AG09319 (cell line): ENCODE measurements around the gene TANC2.

Experiments used
- DNase-seq: peaks from one replicate; pipeline ENCODE4 v3.0.0-alpha.2; 2010; ENCODE audit warnings: low read depth; ENCODE audit errors: extremely low read depth
- CTCF ChIP-seq: IDR thresholded peaks from 2 replicates; pipeline ENCODE4 v1.5.1; 2011; ENCODE audit warnings: low read depth, mild to moderate bottlenecking, inconsistent platforms, low read length, moderate library complexity

Gene TANC2

DNA sequence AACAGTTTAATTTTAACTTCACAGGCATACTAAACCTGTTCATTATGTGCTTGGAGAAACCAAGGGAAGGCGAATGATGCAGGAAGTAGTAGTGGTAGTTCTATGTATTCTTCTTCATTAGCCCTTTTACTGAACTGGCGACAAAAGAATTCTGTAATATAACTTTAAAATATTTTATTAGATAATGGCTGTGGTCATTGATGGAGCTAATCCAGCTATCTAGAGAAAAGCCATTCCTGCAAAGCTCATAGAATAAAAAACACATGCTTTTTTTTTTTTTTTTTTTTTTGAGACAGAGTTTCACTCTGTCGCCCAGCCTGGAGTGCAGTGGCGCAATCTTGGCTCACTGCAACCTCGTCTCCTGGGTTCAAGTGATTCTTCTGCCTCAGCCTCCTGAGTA, 23.5 kb downstream of the TANC2 start:
- TF ChIP-seq CTCF, result no peak
- DNase-seq, result no peak

DNA sequence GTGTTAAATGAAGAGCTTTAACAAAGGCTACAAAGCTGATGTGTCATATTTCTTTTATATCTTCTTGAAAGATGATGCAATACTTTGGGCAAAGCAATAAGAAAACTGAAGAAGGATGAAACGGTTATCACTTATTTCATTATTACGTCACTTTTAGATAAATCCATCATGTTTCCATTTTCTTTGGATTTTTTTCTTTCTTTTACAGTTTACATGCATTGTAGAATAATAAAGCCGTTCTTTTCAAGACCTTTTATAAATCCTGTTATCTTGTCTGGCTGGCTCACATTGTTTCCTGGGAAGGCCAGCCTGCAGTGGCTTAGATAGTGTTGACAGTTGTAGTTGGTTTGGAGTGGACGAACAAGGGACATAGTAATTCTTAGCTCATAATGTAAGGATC, 28.9 kb downstream of the TANC2 start:
- no peak for DNase-seq
- no peak for TF ChIP-seq CTCF

- no peak for DNase-seq
- peak; percentile 45 for TF ChIP-seq CTCF
Observed at GRCh38 chr17:62995377-62995885, 29.4 kb downstream of the TANC2 start.

DNA sequence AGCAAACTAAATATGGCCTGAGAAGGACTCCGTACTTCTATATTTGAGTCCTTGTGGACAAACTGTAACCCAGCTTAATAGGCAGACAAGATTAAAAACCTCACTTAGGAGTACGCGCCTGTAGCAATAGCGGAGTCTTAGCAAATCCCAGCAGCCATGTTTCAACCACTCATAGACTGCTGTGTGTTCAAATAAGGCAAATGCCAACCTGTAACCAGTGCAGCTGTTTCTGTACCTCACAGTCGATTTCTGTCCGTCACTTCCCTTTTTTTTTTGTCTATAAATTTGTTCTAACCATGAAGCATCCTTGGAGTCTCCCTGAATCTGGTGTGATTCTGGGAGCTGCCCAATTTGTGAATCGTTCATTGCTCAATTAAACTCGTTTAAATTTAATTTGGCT, 30.2 kb downstream of the TANC2 start:
- no peak for TF ChIP-seq CTCF
- DNase-seq, result no peak

DNA sequence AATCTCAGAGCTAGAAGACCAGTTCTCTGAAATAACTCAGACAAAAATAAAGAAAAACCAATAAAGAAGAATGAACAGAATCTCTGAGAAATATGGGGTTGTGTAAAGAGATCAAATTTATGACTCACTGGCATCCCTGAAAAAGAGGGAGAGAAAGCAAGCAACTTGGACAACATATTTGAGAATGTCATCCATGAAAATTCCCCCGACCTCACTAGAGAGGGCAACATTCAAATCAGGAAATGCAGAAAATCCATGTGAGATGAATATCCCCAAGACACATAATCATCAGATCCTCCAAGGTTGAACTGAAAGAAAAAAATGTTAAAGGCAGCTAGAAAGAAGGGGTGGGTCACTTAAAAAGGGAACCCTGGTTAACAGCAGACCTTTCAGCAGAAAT, 32.1 kb downstream of the TANC2 start:
- TF ChIP-seq CTCF, result no peak
- DNase-seq, result no peak

DNA sequence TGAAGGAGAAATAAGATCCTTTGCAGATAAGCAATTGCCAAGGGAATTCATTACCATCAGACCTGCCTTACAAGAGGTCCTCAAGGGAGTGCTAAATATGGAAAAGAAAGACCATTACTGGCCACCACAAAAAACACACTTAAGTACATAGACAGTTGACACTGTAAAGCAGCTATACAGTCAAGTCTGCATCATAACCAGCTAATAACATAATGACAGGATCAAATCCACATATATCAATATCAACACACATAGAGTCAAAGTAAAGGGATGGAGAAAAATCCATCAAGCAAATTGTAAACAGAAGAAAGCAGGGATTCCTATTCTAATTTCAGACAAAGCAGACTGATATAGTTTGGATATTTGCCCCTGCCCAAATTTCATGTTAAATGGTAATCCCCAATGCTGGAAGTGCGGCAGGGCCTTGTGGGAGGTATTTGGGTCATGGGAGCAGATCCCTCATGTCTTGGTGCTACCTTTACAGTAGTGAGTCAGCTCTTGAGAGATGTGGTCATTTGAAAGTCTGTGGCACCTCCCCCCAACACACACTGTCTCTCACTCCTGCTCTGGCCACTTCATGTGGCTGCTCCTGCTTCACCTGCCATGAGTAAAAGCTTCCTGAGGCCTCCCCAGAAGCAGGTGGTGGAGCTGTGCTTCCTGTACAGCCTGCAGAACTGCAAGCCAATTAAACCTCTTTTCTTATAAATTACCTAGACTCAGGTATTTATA, 32.8 kb downstream of the TANC2 start:
- no peak for DNase-seq
- no peak for TF ChIP-seq CTCF

DNA sequence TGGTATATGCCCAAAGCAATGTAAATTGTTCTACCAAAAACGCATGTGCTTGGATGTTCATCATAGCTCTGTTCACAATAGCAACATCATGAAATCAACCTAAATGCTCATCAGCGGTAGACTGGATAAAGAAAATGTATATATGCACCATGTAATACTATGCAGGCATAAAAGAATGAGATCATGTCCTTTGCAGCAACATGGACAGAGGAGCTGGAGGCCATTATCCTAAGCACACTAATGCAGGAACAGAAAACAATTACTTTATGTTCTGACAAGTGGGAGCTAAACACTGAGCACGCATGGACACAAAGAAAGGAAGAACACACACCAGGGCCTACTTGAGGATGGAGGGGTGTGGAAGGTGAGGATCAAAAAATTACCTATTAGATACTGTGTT, 33.7 kb downstream of the TANC2 start:
- TF ChIP-seq CTCF, result no peak
- DNase-seq, result no peak
